OCI-LY1 (cell line): ENCODE measurements around the gene GDPD1.

Experiments
- H2AFZ ChIP-seq: fragments of 200-600 bp; sonication (generic), shearing (Covaris generic); 2 replicates; pipeline ENCODE4 v1.6.0; 2014; ENCODE audit warnings: antibody characterized with exemption, mild to moderate bottlenecking, low read length
- H3F3A ChIP-seq: fragments of 200-600 bp; sonication (generic), shearing (Covaris generic); 2 replicates; pipeline ENCODE4 v1.6.0; 2014; ENCODE audit warnings: mild to moderate bottlenecking, antibody characterized with exemption, low read length, moderate library complexity; ENCODE audit not compliant: insufficient read depth
- H3K27ac ChIP-seq: fragments of 200-600 bp; sonication (generic); 2 replicates; pipeline ENCODE4 v1.5.1; 2014; ENCODE audit warnings: low read length, mixed run types, mild to moderate bottlenecking, low read depth; ENCODE audit not compliant: poor library complexity, severe bottlenecking
- H3K27me3 ChIP-seq: fragments of 200-600 bp; sonication (generic); 2 replicates; pipeline ENCODE4 v1.6.0; 2014; ENCODE audit warnings: antibody characterized with exemption, mild to moderate bottlenecking, low read length, moderate library complexity; ENCODE audit not compliant: insufficient read depth
- H3K36me3 ChIP-seq: fragments of 200-600 bp; sonication (generic); 2 replicates; pipeline ENCODE4 v1.6.1; 2014; ENCODE audit warnings: mild to moderate bottlenecking, antibody characterized with exemption, low read length, moderate library complexity, mixed read lengths; ENCODE audit not compliant: insufficient read depth
- H3K4me1 ChIP-seq: fragments of 200-600 bp; sonication (generic); 2 replicates; pipeline ENCODE4 v1.5.1; 2014; ENCODE audit warnings: mild to moderate bottlenecking, low read length, moderate library complexity; ENCODE audit not compliant: insufficient read depth, severe bottlenecking
- H3K4me2 ChIP-seq: fragments of 200-600 bp; sonication (generic), shearing (Covaris generic); 2 replicates; pipeline ENCODE4 v1.6.1; 2014; ENCODE audit warnings: low read length
- H3K4me3 ChIP-seq: fragments of 200-600 bp; sonication (generic); 2 replicates; pipeline ENCODE4 v1.5.1; 2014; ENCODE audit warnings: low read length, low read depth, mild to moderate bottlenecking, mixed read lengths; ENCODE audit not compliant: poor library complexity, severe bottlenecking
- H3K79me2 ChIP-seq: fragments of 200-600 bp; shearing (Covaris generic); 2 replicates; pipeline ENCODE4 v1.6.1; 2016; ENCODE audit warnings: mixed run types, low read length, mixed read lengths; ENCODE audit not compliant: insufficient read depth
- H3K9ac ChIP-seq: fragments of 200-600 bp; sonication (generic), shearing (Covaris generic); 2 replicates; pipeline ENCODE4 v1.6.1; 2014; ENCODE audit warnings: mild to moderate bottlenecking, low read length, mixed read lengths
- H3K9me2 ChIP-seq: fragments of 200-600 bp; sonication (generic), shearing (Covaris generic); 2 replicates; pipeline ENCODE4 v1.6.1; 2014; ENCODE audit warnings: low read depth, mild to moderate bottlenecking, low read length, mixed read lengths
- H3K9me3 ChIP-seq: fragments of 200-600 bp; shearing (Covaris generic); 2 replicates; pipeline ENCODE4 v1.6.1; 2014; ENCODE audit warnings: low read length, mixed read lengths
- H4K20me1 ChIP-seq: fragments of 200-600 bp; sonication (generic), shearing (Covaris generic); 2 replicates; pipeline ENCODE4 v1.6.0; 2016; ENCODE audit warnings: mild to moderate bottlenecking, low read length; ENCODE audit not compliant: insufficient read depth
- CTCF ChIP-seq: fragments of 200-600 bp; sonication (generic), shearing (Covaris generic); IDR thresholded peaks from 2 replicates; pipeline ENCODE4 v1.5.1; 2017; ENCODE audit warnings: mild to moderate bottlenecking, antibody characterized with exemption, low read length, moderate library complexity, mixed read lengths
- EZH2 ChIP-seq: fragments of 200-600 bp; sonication (generic), shearing (Covaris generic); IDR thresholded peaks from 2 replicates; pipeline ENCODE4 v1.8.0; 2017; ENCODE audit warnings: borderline replicate concordance, mixed run types, mild to moderate bottlenecking, antibody characterized with exemption, low read length, moderate library complexity, mixed read lengths

GDPD1 gene

GRCh38 chr17:59315866-59316265 lies 95.6 kb downstream of the GDPD1 start:
- Histone ChIP-seq H3K9ac (no peak overlapping the region), H3K4me1 (no peaks in the 10 kb centered on the region), H3K9me3 (no peaks in the 10 kb centered on the region), H4K20me1 (no peaks in the 10 kb centered on the region), H3K4me2 (no peak overlapping the region), H2AFZ (no peak overlapping the region), H3K4me3 (no peak overlapping the region), H3K36me3 (no peaks in the 10 kb centered on the region), H3K9me2 (no peaks in the 10 kb centered on the region), H3K27me3 (no peaks in the 10 kb centered on the region), H3K27ac (no peak overlapping the region), H3F3A (no peaks in the 10 kb centered on the region), H3K79me2 (no peaks in the 10 kb centered on the region)
- TF ChIP-seq EZH2 (no peak), CTCF (no peak)
